ENCODE results near the gene DIO3.

- TF ChIP-seq POLR2A (IDR thresholded peaks at IDR 0.05; ENCODE audit: low read depth, low read length) (no peak), POLR2AphosphoS5 (IDR thresholded peaks at IDR 0.05; ENCODE audit: low read depth, low read length) (no peak)
Observed at GRCh38 chr14:101589486-101590015, 28.3 kb downstream of the DIO3 start.
